ENCODE results near the gene CFAP97D1.
"Not testable (repeated sequence)": the region's sequence is repeated elsewhere in the genome, so short reads cannot be mapped to it uniquely, and the experiment has no call there.

The CFAP97D1 gene

DNA sequence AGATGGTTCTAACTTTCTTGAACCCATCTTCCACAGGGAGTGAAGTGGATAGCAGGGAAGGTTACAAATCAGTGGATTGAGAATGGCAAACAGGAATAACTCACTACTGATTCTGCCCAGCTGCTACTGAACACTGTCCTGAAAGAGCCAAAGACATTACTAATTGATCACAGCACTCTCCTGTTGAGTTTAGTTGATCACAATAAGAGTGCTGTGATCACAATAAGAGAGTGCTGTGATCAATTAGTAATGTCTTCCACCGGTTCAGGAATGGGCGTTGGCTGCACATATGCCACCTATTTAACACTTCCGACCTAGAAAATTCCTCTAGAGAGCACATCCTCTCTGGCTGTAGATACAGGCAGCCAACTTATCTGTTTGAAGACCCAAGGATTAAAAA lies 11.4 kb downstream of the CFAP97D1 start:
- peak; percentile 95 for FAIRE-seq
- no peak for TF ChIP-seq POLR2A (IDR thresholded peaks at IDR 0.05; ENCODE audit: low read depth, low read length)
- DNase-seq (ENCODE audit: insufficient read length, low spot score), result peak; percentile 46

- DNase-seq (ENCODE audit: insufficient read length, low spot score); FAIRE-seq: not testable (repeated sequence)
Observed at GRCh38 chr17:43792668-43793067, 12.4 kb downstream of the CFAP97D1 start.

- FAIRE-seq; DNase-seq (ENCODE audit: insufficient read length, low spot score): not testable (repeated sequence)
Observed at GRCh38 chr17:43798024-43798423, 17.8 kb downstream of the CFAP97D1 start.

GRCh38 chr17:43799047-43799446 lies 18.8 kb downstream of the CFAP97D1 start:
- no peak for TF ChIP-seq POLR2A (IDR thresholded peaks at IDR 0.05; ENCODE audit: low read depth, low read length)
- DNase-seq (ENCODE audit: insufficient read length, low spot score) (no peak), FAIRE-seq (no peak)

- TF ChIP-seq POLR2A (IDR thresholded peaks at IDR 0.05; ENCODE audit: low read depth, low read length), result no peak
- DNase-seq (ENCODE audit: insufficient read length, low spot score), result no peak
- FAIRE-seq, result no peak
Observed at GRCh38 chr17:43800736-43801135, 20.5 kb downstream of the CFAP97D1 start.

GRCh38 chr17:43801844-43802243 lies 21.6 kb downstream of the CFAP97D1 start:
- TF ChIP-seq POLR2A (IDR thresholded peaks at IDR 0.05; ENCODE audit: low read depth, low read length), result no peak
- DNase-seq (ENCODE audit: insufficient read length, low spot score) (no peak), FAIRE-seq (no peak)

DNA sequence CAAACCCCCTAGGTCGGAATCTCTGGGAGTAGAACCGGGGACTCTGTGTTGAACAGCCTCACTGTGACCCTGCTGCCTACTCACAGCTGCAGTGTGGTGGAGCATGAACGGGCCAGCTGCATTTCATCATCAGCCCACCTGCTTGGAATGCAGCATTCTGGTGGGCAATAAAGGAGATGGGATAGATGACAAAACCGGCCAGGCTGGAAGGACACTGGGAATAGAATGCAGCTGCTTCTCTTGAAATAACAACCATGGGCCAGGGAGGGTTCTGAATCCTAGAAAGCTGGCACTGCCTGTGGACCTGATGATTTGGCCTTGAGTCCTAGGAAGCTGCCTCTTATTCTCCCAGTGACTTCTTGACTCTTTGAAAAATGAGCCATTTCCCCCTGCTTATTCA lies 23.5 kb downstream of the CFAP97D1 start:
- FAIRE-seq, result no peak
- TF ChIP-seq POLR2A (IDR thresholded peaks at IDR 0.05; ENCODE audit: low read depth, low read length), result no peak
- DNase-seq (ENCODE audit: insufficient read length, low spot score), result no peak

DNA sequence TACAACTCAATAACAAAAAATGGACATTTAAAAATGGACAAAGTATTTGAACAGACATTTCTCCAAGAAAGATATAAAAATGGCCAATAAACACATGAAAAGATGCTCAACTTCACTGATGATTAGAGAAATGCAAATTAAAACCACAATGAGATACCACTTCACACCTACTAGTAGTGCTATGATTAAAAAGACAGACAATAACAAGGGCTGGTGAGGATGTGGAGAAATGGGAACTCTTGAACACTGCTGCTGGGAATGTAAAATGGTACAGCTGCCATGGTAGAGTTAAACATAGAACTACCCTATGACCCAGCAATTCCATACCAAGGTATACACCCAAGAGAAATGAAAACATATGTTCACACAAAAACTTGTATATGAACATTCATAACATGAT lies 24.9 kb downstream of the CFAP97D1 start:
- FAIRE-seq, result no peak
- no peak for DNase-seq (ENCODE audit: insufficient read length, low spot score)
- TF ChIP-seq POLR2A (IDR thresholded peaks at IDR 0.05; ENCODE audit: low read depth, low read length), result no peak

DNA sequence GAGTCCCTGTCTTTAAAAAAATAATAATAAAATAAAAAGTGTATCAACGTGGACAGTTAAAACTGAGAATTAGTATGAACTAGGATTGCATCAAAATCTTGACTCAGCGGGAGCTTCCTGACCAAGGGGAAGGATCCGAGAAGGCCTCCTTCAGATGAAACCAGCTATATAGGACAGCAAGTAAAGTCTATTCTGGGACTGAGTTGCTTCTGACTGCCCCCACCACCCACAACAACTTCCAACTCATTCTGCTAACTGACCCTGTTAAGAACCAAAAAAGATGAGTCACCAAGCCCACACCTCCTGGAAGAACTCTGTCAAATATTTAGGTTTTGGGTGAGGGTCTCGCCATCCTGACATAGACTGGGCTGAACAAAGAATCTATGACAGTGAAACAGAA lies 27.8 kb downstream of the CFAP97D1 start:
- no peak for TF ChIP-seq POLR2A (IDR thresholded peaks at IDR 0.05; ENCODE audit: low read depth, low read length)
- FAIRE-seq (no peak), DNase-seq (ENCODE audit: insufficient read length, low spot score) (no peak)

DNA sequence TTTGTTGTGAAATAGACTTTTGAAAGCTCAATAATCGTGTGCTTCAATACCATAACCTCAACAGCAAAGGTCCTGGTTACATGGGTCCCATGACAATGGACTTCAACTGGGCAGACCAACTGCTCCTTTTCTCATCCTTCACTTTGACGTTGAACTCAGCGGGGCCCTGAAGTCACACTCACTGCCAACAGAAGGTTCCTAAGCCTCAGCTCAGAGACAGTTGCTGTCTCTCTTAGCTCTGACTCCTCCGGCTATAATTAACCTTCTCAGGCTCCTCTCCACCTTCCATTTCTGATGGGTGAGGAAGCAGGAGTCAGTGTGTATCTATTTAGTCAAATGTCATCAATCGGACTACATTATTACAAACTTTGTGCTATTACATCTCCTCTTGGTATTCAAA lies 28.9 kb downstream of the CFAP97D1 start:
- DNase-seq (ENCODE audit: insufficient read length, low spot score) (no peak), FAIRE-seq (no peak)
- no peak for TF ChIP-seq POLR2A (IDR thresholded peaks at IDR 0.05; ENCODE audit: low read depth, low read length)

- FAIRE-seq, result no peak
- no peak for DNase-seq (ENCODE audit: insufficient read length, low spot score)
- TF ChIP-seq POLR2A (IDR thresholded peaks at IDR 0.05; ENCODE audit: low read depth, low read length), result no peak
Observed at GRCh38 chr17:43810226-43810715, 30.0 kb downstream of the CFAP97D1 start.

GRCh38 chr17:43810823-43811222 lies 30.6 kb downstream of the CFAP97D1 start:
- FAIRE-seq, result no peak
- no peak for TF ChIP-seq POLR2A (IDR thresholded peaks at IDR 0.05; ENCODE audit: low read depth, low read length)
- DNase-seq (ENCODE audit: insufficient read length, low spot score), result no peak

- DNase-seq (ENCODE audit: insufficient read length, low spot score) (no peak), FAIRE-seq (no peak)
- TF ChIP-seq POLR2A (IDR thresholded peaks at IDR 0.05; ENCODE audit: low read depth, low read length), result no peak
Observed at GRCh38 chr17:43812396-43813265, 32.4 kb downstream of the CFAP97D1 start.

- DNase-seq (ENCODE audit: insufficient read length, low spot score) (peak; percentile 74), FAIRE-seq (no peak)
- no peak for TF ChIP-seq POLR2A (IDR thresholded peaks at IDR 0.05; ENCODE audit: low read depth, low read length)
Observed at GRCh38 chr17:43813386-43813785, 33.2 kb downstream of the CFAP97D1 start.

DNA sequence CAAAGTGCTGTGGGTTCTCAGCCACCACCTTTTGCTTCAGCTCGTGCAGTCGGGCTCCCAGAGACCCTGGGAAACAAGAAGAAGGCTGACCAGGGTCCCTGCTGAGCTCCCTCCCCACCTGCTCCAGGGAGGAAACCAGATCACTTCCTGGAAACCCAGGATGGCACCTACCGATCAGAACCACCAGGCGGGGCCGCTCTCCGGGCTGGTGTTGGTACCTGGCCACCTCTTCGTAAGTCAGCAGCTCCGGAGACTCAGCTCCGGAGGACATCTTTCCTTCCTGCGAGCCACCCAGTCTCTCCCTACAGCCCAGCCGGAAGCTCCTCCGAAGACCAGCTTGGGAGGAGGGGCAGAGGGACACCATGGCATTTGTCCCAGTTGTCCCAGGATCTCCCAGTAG lies 33.8 kb downstream of the CFAP97D1 start:
- TF ChIP-seq POLR2A (IDR thresholded peaks at IDR 0.05; ENCODE audit: low read depth, low read length), result no peak
- FAIRE-seq (no peak), DNase-seq (ENCODE audit: insufficient read length, low spot score) (no peak)

Data from H54 (cell line).